Ovary (tissue), 3 donors: ENCODE data around the gene GPC4.

Source experiments
- CTCF ChIP-seq, 3 donors: fragments of 450-650 bp in 2 of 3; fragments of 200-600 bp in 1 of 3; IDR thresholded peaks; one replicate each; pipeline versions ENCODE4 v1.5.1 to v1.8.0; 2016 to 2022; ENCODE audit warnings: antibody characterized with exemption in 3 of 3, mild to moderate bottlenecking in 1 of 3
- POLR2A ChIP-seq: fragments of 450-650 bp; IDR thresholded peaks from one replicate; pipeline ENCODE4 v1.6.1; 2017; ENCODE audit warnings: antibody characterized with exemption, mild to moderate bottlenecking, moderate library complexity
- donor health status: DM: no; HTN: no; CAD: no.

DNA sequence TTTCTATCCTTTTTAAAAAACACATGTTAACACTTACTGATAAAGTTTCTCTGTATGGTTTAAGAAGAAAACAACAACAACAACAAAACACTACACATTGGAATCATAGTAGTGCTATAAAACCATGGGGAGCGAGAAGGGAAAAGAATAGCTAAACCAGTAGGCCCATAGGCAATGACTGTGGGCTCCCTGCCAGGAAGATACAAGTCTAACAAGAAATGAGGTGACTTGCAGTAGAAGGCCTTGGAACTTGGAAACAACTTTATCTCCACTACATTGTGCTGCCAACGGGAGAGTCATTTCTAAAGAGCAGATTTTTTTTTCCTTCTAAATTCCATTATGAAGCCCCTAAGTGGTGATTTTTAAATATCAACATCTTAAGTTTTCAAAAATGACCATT lies 78.0 kb downstream of the GPC4 start:
- no peak for TF ChIP-seq POLR2A
- TF ChIP-seq CTCF (IDR thresholded peaks at IDR 0.05): no peak
